ENCODE results near the gene SPTB. TPM values are rescaled to one million over a fixed set of nuclear protein-coding genes. Genes with fewer than 3 reads are reported as not detected.
A peak's percentile ranks its signal among the peaks of the same experiment; 100 is the strongest.

Gene SPTB
- total and polyA plus RNA-seq, 9 of the 15 experiments (the other 6 are each of a cell fraction or from before 2014, with no cell fraction given) = 0.21 to 45.9 (median 11.7) TPM

- TF ChIP-seq SMAD1 (IDR thresholded peaks at IDR 0.05; ENCODE audit: low read depth, low read length, partially characterized antibody) (no peak), MAFK (IDR thresholded peaks at IDR 0.05; ENCODE audit: low read length) (no peak), BMI1 (IDR thresholded peaks at IDR 0.05; ENCODE audit: low read length) (peak; percentile 34; the same call in 1 of the 2 replicates), CBFA2T2 (conservative IDR thresholded peaks at IDR 0.05) (no peak), MAZ (CRISPR knock-in tag; conservative IDR thresholded peaks at IDR 0.05 in 1 of 2, IDR thresholded peaks at IDR 0.05 in 1 of 2) (peak in 1 of 2 experiments; percentile 74; a peak in 3 of 4 replicates), FOXP1 (CRISPR knock-in tag; IDR thresholded peaks at IDR 0.05) (no peak), DIDO1 (tag; IDR thresholded peaks at IDR 0.05; ENCODE audit: low read depth) (no peak), PHF8 (IDR thresholded peaks at IDR 0.05; ENCODE audit: borderline replicate concordance, low read length) (peak; percentile 93), SIRT6 (IDR thresholded peaks at IDR 0.05; ENCODE audit: low read depth, low read length) (no peak), SIN3B (IDR thresholded peaks at IDR 0.05; ENCODE audit: low read depth) (0 out of 2 replicates have a peak, but pooled peaks have one; percentile 30), ZNF133 (CRISPR knock-in tag; IDR thresholded peaks at IDR 0.05) (no peak), CLOCK (CRISPR knock-in tag; IDR thresholded peaks at IDR 0.05; ENCODE audit: borderline replicate concordance) (no peak), KLF6 (CRISPR knock-in tag; IDR thresholded peaks at IDR 0.05; ENCODE audit: borderline replicate concordance) (no peak), ELF2 (CRISPR knock-in tag; IDR thresholded peaks at IDR 0.05) (peak; percentile 86), POLR3A (IDR thresholded peaks at IDR 0.05; ENCODE audit: borderline replicate concordance, extremely low read depth, insufficient read depth, insufficient read length) (no peak), PREB (CRISPR knock-in tag; IDR thresholded peaks at IDR 0.05) (no peak), GTF3C2 (IDR thresholded peaks at IDR 0.05; ENCODE audit: borderline replicate concordance, extremely low read depth, insufficient read length) (no peak), SMARCC2 (IDR thresholded peaks at IDR 0.05; ENCODE audit: low read depth) (no peak), KLF16 (IDR thresholded peaks at IDR 0.05) (no peak), ZNF384 (IDR thresholded peaks at IDR 0.05; ENCODE audit: low read depth, low read length) (no peak), SRSF9 (IDR thresholded peaks at IDR 0.05; ENCODE audit: borderline replicate concordance, low read depth, low read length) (no peak), NFE2L1 (tag; IDR thresholded peaks at IDR 0.05; ENCODE audit: borderline replicate concordance, low read depth) (no peak)
Observed at GRCh38 chr14:64914237-64915028, 34.7 kb upstream of the SPTB start, which contains the start of gene CHURC1 (continued).

Measured in K562 (cell line).